ENCODE results near the gene NFE2L2. TPM values are rescaled to one million over a fixed set of nuclear protein-coding genes. Genes with fewer than 3 reads are reported as not detected.
"Not testable (repeated sequence)": the region's sequence is repeated elsewhere in the genome, so short reads cannot be mapped to it uniquely, and the experiment has no call there.

NFE2L2 gene
- polyA plus RNA-seq, 6 donors from 2014 or later, result 45.9 to 60.4 (median 54.7) TPM

- Mint-ChIP-seq H3K36me3 (peaks cover 0 to 6% of the 10 kb centered on the region in 2 donors), H3K9me3 (peaks cover 0 to 2% (median 0%) of the 10 kb centered on the region in 7 donors), H3K27me3 (no peaks in the 10 kb centered on the region), H3K4me1 (peaks cover 48 to 79% (median 68%) of the 10 kb centered on the region in 3 donors), H3K4me3 (no peak overlapping the region), H3K27ac (peak overlapping the region in 3 of 6 donors; percentile 12 to 51 (median 16))
- no peak for ATAC-seq (ENCODE audit: low read depth in 2 of 2)
- DNase-seq, result no peak
Measured at GRCh38 chr2:177247693-177248262, 16.7 kb downstream of the NFE2L2 start.

GRCh38 chr2:177246523-177247030 lies 17.9 kb downstream of the NFE2L2 start:
- H3K27ac Mint-ChIP-seq, result peak overlapping the region in 2 of 6 donors; percentile 43 to 53

GRCh38 chr2:177246000-177246399 lies 18.5 kb downstream of the NFE2L2 start:
- ATAC-seq (ENCODE audit: low read depth in 2 of 2) (no peak), DNase-seq (no peak)
- no peaks in the 10 kb centered on the region for H3K27me3 Mint-ChIP-seq
- no peak overlapping the region for H3K4me3 Mint-ChIP-seq
- peak overlapping the region in 2 of 6 donors; percentile 22 to 43 for H3K27ac Mint-ChIP-seq
- no peaks in the 10 kb centered on the region for H3K36me3 Mint-ChIP-seq
- no peaks in the 10 kb centered on the region for H3K9me3 Mint-ChIP-seq
- H3K4me1 Mint-ChIP-seq, result peaks cover 54 to 79% (median 68%) of the 10 kb centered on the region in 3 donors

More at GRCh38 chr2:177246523-177247030, 17.9 kb downstream of the NFE2L2 start:
- H3K9me3 Mint-ChIP-seq; DNase-seq; H3K4me3 Mint-ChIP-seq; H3K36me3 Mint-ChIP-seq; H3K27me3 Mint-ChIP-seq; ATAC-seq (ENCODE audit: low read depth in 2 of 2): not testable (repeated sequence)
- H3K4me1 Mint-ChIP-seq, result peaks cover 54 to 79% (median 68%) of the 10 kb centered on the region in 3 donors

GRCh38 chr2:177245010-177245422 lies 19.5 kb downstream of the NFE2L2 start:
- DNase-seq, result no peak
- ATAC-seq (ENCODE audit: low read depth in 2 of 2), result no peak
- H3K36me3 Mint-ChIP-seq, result no peaks in the 10 kb centered on the region
- H3K9me3 Mint-ChIP-seq, result no peaks in the 10 kb centered on the region
- peak overlapping the region in 4 of 6 donors; percentile 17 to 90 (median 78) for H3K27ac Mint-ChIP-seq
- no peaks in the 10 kb centered on the region for H3K27me3 Mint-ChIP-seq
- peaks cover 58 to 79% (median 69%) of the 10 kb centered on the region in 3 donors for H3K4me1 Mint-ChIP-seq
- H3K4me3 Mint-ChIP-seq, result peak overlapping the region in 2 of 8 donors; percentile 4 to 11

- no peaks in the 10 kb centered on the region for H3K36me3 Mint-ChIP-seq
- H3K9me3 Mint-ChIP-seq, result no peaks in the 10 kb centered on the region
- peak overlapping the region in 4 of 6 donors; percentile 11 to 60 (median 19) for H3K27ac Mint-ChIP-seq
- H3K27me3 Mint-ChIP-seq, result no peaks in the 10 kb centered on the region
- ATAC-seq (ENCODE audit: low read depth in 2 of 2), result no peak
- no peak for DNase-seq
- peaks cover 59 to 85% (median 74%) of the 10 kb centered on the region in 3 donors for H3K4me1 Mint-ChIP-seq
- peak overlapping the region in 1 of 8 donors; percentile 10 for H3K4me3 Mint-ChIP-seq
Measured at GRCh38 chr2:177244244-177244771, 20.2 kb downstream of the NFE2L2 start.

- H3K9me3 Mint-ChIP-seq, result no peaks in the 10 kb centered on the region
- no peak for DNase-seq
- peak overlapping the region in 4 of 6 donors; percentile 65 to 90 (median 84) for H3K27ac Mint-ChIP-seq
- no peaks in the 10 kb centered on the region for H3K36me3 Mint-ChIP-seq
- H3K27me3 Mint-ChIP-seq, result no peaks in the 10 kb centered on the region
- peak overlapping the region in 1 of 8 donors; percentile 29 for H3K4me3 Mint-ChIP-seq
- no peak for ATAC-seq (ENCODE audit: low read depth in 2 of 2)
- H3K4me1 Mint-ChIP-seq, result peaks cover 60 to 90% (median 77%) of the 10 kb centered on the region in 3 donors
Measured at GRCh38 chr2:177243476-177243875, 21.1 kb downstream of the NFE2L2 start.

GRCh38 chr2:177243073-177243472 lies 21.5 kb downstream of the NFE2L2 start:
- Mint-ChIP-seq H3K4me1 (peaks cover 63 to 88% (median 78%) of the 10 kb centered on the region in 3 donors), H3K27me3 (no peaks in the 10 kb centered on the region), H3K36me3 (no peaks in the 10 kb centered on the region), H3K4me3 (peak overlapping the region in 2 of 8 donors; percentile 32 to 34), H3K9me3 (no peaks in the 10 kb centered on the region), H3K27ac (peak overlapping the region; percentile 52 to 91 (median 86))
- ATAC-seq (ENCODE audit: low read depth in 2 of 2), result no peak
- no peak for DNase-seq

- peak overlapping the region; percentile 70 to 94 (median 89) for H3K27ac Mint-ChIP-seq
- H3K4me1 Mint-ChIP-seq, result peaks cover 63 to 85% (median 73%) of the 10 kb centered on the region in 3 donors
- H3K9me3 Mint-ChIP-seq, result no peaks in the 10 kb centered on the region
- peak overlapping the region in 4 of 8 donors; percentile 1 to 69 (median 32) for H3K4me3 Mint-ChIP-seq
- H3K36me3 Mint-ChIP-seq, result no peaks in the 10 kb centered on the region
- DNase-seq (no peak), ATAC-seq (ENCODE audit: low read depth in 2 of 2) (no peak)
- no peaks in the 10 kb centered on the region for H3K27me3 Mint-ChIP-seq
Measured at GRCh38 chr2:177242121-177242987, 22.2 kb downstream of the NFE2L2 start.

GRCh38 chr2:177241711-177242120 lies 22.8 kb downstream of the NFE2L2 start:
- Mint-ChIP-seq H3K4me1 (peaks cover 63 to 84% (median 68%) of the 10 kb centered on the region in 3 donors), H3K27ac (peak overlapping the region; percentile 83 to 96 (median 90)), H3K4me3 (peak overlapping the region in 3 of 8 donors; percentile 1 to 74 (median 69)), H3K27me3 (no peaks in the 10 kb centered on the region), H3K36me3 (no peaks in the 10 kb centered on the region), H3K9me3 (no peaks in the 10 kb centered on the region)
- ATAC-seq (ENCODE audit: low read depth in 2 of 2) (no peak), DNase-seq (no peak)

GRCh38 chr2:177239932-177240630 lies 24.4 kb downstream of the NFE2L2 start:
- no peaks in the 10 kb centered on the region for H3K9me3 Mint-ChIP-seq
- peak; percentile 92 for ATAC-seq (ENCODE audit: low read depth in 2 of 2)
- H3K4me3 Mint-ChIP-seq, result peak overlapping the region; percentile 2 to 81 (median 67)
- H3K36me3 Mint-ChIP-seq, result no peaks in the 10 kb centered on the region
- H3K27ac Mint-ChIP-seq, result peak overlapping the region; percentile 1 to 91 (median 86)
- no peaks in the 10 kb centered on the region for H3K27me3 Mint-ChIP-seq
- peak; percentile 81 for DNase-seq
- peaks cover 61 to 80% (median 68%) of the 10 kb centered on the region in 3 donors for H3K4me1 Mint-ChIP-seq

- Mint-ChIP-seq H3K27ac (peak overlapping the region; percentile 36 to 91 (median 76)), H3K9me3 (no peaks in the 10 kb centered on the region), H3K4me3 (peak overlapping the region in 4 of 8 donors; percentile 15 to 81 (median 47)), H3K36me3 (peaks cover 0 to 2% of the 10 kb centered on the region in 2 donors), H3K27me3 (no peaks in the 10 kb centered on the region), H3K4me1 (peaks cover 53 to 74% (median 68%) of the 10 kb centered on the region in 3 donors)
- no peak for ATAC-seq (ENCODE audit: low read depth in 2 of 2)
- DNase-seq, result no peak
Measured at GRCh38 chr2:177239053-177239452, 25.5 kb downstream of the NFE2L2 start.

- no peak for DNase-seq
- peak overlapping the region in 3 of 6 donors; percentile 3 to 76 (median 42) for H3K27ac Mint-ChIP-seq
- H3K4me1 Mint-ChIP-seq, result peaks cover 47 to 65% (median 62%) of the 10 kb centered on the region in 3 donors
Measured at GRCh38 chr2:177237932-177238331, 26.6 kb downstream of the NFE2L2 start.

More at GRCh38 chr2:177237932-177238331, 26.6 kb downstream of the NFE2L2 start:
- H3K4me3 Mint-ChIP-seq, result no peak overlapping the region
- ATAC-seq (ENCODE audit: low read depth in 2 of 2), result no peak
- no peaks in the 10 kb centered on the region for H3K27me3 Mint-ChIP-seq
- no peaks in the 10 kb centered on the region for H3K9me3 Mint-ChIP-seq
- H3K36me3 Mint-ChIP-seq, result peaks cover 0 to 9% of the 10 kb centered on the region in 2 donors
